Heart left ventricle (tissue), 13 donors: ENCODE measurements around the gene ST6GALNAC1.

ENCODE experiments used
- POLR2A ChIP-seq, 2 donors: fragments of 450-650 bp; IDR thresholded peaks; one replicate each; pipeline ENCODE4 v1.6.1; 2017; ENCODE audit warnings: antibody characterized with exemption in 2 of 2, mild to moderate bottlenecking in 2 of 2, moderate library complexity in 2 of 2
- TF ChIP-seq, protein P1 (sequence below), 12 donors: fragments of 200-600 bp; sonication (generic) in 4 of 12; IDR thresholded peaks; one replicate each; pipeline versions ENCODE4 v1.5.0 to v1.8.0; 2018 to 2022; ENCODE audit warnings: antibody characterized with exemption in 12 of 12, mild to moderate bottlenecking in 5 of 12
- donor health status: ischemic (EF 13 %, LVEDD 7.1; RV severe dilation, severe dysfunction).
- donor health status: DM: no; HTN: yes; CAD: no.
- donor health status: DM: no; HTN: no; CAD: no.
- donor health status: ischemic (EF 25% LVEDD 6.9; RV normal size, moderate dysfunction).
- donor health status: ischemic (EF 25% LVEDD 5.7; RV mildly dilated, moderate dysfunction).
- donor health status: ischemic (EF 35%, LVEDD 5.7; RV mildly dilated, moderate dysfunction).
- donor health status: nonischemic (EF 11% LVEDD 7.7; RV severe dilation, severe dysfunction).
- donor health status: DM: yes; HTN: yes; CAD: no.
- donor health status: PGD.
- donor health status: ischemic (EF 29% LVEDD 5.4; RV normal size, mild dysfunction).
- donor health status: nonischemic (EF 23%, LVEDD 6.1; RV moderate dilation, normal function).

DNA sequence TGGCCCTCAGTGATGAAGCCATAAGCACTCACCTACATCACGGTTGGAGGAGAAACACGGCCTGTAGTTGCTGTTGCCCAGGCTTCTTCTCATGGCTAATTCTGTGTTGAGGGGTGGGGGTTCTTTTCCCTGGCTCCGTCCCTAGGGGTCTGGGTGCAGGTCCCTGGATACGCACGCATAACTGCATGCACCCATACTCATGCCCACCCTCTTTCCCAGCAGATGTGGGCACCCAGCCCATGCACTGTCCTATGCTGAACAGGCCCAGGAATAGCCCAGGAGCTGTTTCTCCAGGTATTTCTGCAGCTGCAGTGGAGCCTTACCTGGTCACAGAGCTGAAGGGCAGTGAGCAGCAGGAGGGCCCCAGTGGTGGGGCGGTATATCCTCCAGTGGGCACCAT, 18.1 kb downstream of the ST6GALNAC1 start:
- TF ChIP-seq, protein P1, sequence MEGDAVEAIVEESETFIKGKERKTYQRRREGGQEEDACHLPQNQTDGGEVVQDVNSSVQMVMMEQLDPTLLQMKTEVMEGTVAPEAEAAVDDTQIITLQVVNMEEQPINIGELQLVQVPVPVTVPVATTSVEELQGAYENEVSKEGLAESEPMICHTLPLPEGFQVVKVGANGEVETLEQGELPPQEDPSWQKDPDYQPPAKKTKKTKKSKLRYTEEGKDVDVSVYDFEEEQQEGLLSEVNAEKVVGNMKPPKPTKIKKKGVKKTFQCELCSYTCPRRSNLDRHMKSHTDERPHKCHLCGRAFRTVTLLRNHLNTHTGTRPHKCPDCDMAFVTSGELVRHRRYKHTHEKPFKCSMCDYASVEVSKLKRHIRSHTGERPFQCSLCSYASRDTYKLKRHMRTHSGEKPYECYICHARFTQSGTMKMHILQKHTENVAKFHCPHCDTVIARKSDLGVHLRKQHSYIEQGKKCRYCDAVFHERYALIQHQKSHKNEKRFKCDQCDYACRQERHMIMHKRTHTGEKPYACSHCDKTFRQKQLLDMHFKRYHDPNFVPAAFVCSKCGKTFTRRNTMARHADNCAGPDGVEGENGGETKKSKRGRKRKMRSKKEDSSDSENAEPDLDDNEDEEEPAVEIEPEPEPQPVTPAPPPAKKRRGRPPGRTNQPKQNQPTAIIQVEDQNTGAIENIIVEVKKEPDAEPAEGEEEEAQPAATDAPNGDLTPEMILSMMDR (IDR thresholded peaks at IDR 0.05), result no peak
- TF ChIP-seq POLR2A (IDR thresholded peaks at IDR 0.05), result no peak
